Omental fat pad (tissue), 4 donors: ENCODE results near the gene AKR1C1. TPM values are rescaled to one million over a fixed set of nuclear protein-coding genes. Genes with fewer than 3 reads are reported as not detected.
"Not testable (repeated sequence)": the region's sequence is repeated elsewhere in the genome, so short reads cannot be mapped to it uniquely, and the experiment has no call there.

Experiments
- ATAC-seq: fragments of 150-250 bp; one replicate; pipeline ENCODE4 v1.9.1; 2016; ENCODE audit warnings: mild to moderate bottlenecking, moderate library complexity; ENCODE audit not compliant: low FRiP score
- DNase-seq: peaks from one replicate; pipeline ENCODE4 v3.0.0-alpha.2; 2019; ENCODE audit warnings: low spot score
- CTCF ChIP-seq, 3 donors: fragments of 450-650 bp; IDR thresholded peaks; one replicate each; pipeline ENCODE4 v1.5.1; 2016 to 2017; ENCODE audit warnings: antibody characterized with exemption in 3 of 3, mild to moderate bottlenecking in 3 of 3, moderate library complexity in 2 of 3
- total RNA-seq, 4 donors: library from RNA; depleted of rRNA; stranded (reverse); fragments of >200 nt; gene quantifications; one replicate each; pipeline ENCODE4 v1.1.0, GENCODE V29; 2016

AKR1C1 gene
- 100 to 1,000 TPM; 107 to 237 (median 129) TPM for total RNA-seq

GRCh38 chr10:4962876-4963814 is at the start of gene AKR1C1:
TSS of gene AKR1C1 (plus strand) at chr10:4963415. CDS start at chr10:4963445, 30 bp downstream.
- DNase-seq: not testable (repeated sequence)
- peak; percentile 96 for ATAC-seq

DNA sequence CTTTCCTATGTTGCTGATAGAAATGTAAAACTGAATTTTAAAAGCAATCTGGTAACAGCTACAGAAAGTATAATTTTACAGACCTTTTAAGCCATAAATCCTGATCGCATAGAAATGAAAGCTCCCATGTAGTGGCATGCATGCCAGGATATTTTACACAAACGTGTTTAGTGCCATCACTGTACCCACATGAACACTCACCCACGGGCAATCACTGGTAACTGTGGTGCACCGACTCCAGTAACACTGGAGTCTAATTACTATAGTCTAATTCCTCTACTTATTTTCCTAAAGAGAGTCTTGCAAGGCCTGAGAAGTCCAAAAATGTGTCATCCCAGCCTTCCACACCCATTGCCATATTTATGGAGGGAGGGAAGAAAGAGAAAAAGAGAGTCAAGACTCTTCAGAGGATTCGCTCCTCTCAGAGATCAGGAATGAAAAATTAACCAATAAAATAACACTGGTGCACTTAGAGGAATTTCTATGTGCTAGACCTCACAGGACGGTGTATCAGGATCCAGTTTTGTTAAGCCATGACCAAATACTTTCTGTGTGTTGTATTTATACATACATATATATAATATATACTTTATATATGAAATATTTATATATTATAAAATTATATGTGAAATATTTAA is 48.9 kb upstream of the AKR1C1 start:
- no peak for DNase-seq
- no peak for ATAC-seq
- no peak for TF ChIP-seq CTCF (IDR thresholded peaks at IDR 0.05)

DNA sequence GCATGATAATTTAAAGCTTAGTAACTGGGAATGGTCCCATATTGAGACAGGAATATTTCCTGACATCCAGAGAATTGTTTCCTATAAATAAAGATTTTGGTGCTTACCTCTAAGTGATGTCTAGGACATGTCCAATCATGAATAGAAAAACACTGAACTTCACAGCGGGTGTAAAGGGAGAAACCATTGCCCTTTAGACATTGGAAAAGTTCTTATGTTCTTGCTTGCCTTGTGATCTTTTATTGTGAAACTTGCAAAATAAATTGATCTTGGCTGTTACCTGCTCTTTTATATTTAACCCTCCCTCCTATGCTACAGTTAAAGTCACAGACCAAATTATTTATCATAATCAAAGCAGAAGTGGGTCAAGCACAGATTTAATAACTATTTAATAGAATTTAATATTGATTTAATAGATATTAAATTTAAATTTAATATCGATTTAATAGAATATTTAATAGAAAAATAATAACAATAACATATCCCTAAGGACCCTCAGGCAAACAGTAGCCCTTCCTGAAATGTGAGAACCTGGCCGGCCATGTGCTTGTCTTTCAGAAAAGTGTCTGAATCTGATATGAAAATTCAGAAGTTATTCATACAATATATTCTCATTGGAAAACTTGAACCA is 47.0 kb upstream of the AKR1C1 start:
- no peak for TF ChIP-seq CTCF (IDR thresholded peaks at IDR 0.05)
- ATAC-seq: no peak

DNA sequence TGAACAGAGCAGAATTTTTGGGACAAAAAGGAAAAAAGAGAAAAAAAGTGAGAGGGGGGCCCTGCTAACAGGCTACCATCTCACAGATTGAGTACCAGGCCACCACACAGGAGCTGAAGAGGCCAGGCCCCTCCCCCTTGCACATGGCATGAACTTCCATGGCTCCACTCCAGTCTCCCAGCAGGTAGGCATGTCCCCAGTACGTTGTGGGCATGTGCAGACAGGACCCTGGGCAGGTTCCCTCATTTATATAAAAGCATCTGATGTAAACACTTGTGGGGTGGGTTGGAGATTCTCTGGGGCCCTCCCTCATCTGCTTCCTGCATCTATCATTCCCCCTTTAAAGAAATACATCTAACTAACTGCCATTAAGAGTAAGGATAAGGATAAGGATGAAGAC is 45.0 kb upstream of the AKR1C1 start:
- ATAC-seq: no peak
- no peak for TF ChIP-seq CTCF (IDR thresholded peaks at IDR 0.05)
- no peak for DNase-seq

More for the DNA sequence above, 47.0 kb upstream of the AKR1C1 start:
- no peak for DNase-seq

GRCh38 chr10:4924482-4924881 is 38.7 kb upstream of the AKR1C1 start:
- not testable (repeated sequence) for ATAC-seq, DNase-seq

GRCh38 chr10:4926400-4926799 is 36.8 kb upstream of the AKR1C1 start:
- TF ChIP-seq CTCF (IDR thresholded peaks at IDR 0.05): no peak
- no peak for ATAC-seq
- no peak for DNase-seq

GRCh38 chr10:4931587-4931986 is 31.6 kb upstream of the AKR1C1 start:
- DNase-seq: no peak
- TF ChIP-seq CTCF (IDR thresholded peaks at IDR 0.05): no peak
- ATAC-seq: no peak
